OCI-LY3 (cell line): ENCODE results near the gene NUDT4.
"Not testable (repeated sequence)": the region's sequence is repeated elsewhere in the genome, so short reads cannot be mapped to it uniquely, and the experiment has no call there.

Experiments
- H2AFZ ChIP-seq: fragments of 200-600, 300-600 bp; shearing (Covaris generic); 2 replicates; pipeline ENCODE4 v1.6.0; 2014; ENCODE audit warnings: antibody characterized with exemption, low read depth, low read length
- H3K27ac ChIP-seq: fragments of 200-600, 300-600 bp; sonication (generic); 2 replicates; pipeline ENCODE4 v1.5.1; 2014; ENCODE audit warnings: mild to moderate bottlenecking, low read length, moderate library complexity, mixed read lengths
- H3K27me3 ChIP-seq: fragments of 200-600, 300-600 bp; sonication (generic); 2 replicates; pipeline ENCODE4 v1.6.1; 2014; ENCODE audit warnings: low read depth, low read length, mixed read lengths
- H3K36me3 ChIP-seq: fragments of 200-600, 300-600 bp; sonication (generic); replicated peaks from 2 replicates; pipeline ENCODE3; 2014; ENCODE audit warnings: low read depth, low read length, mixed read lengths
- H3K4me1 ChIP-seq: fragments of 300-600, 200-600 bp; sonication (generic); 2 replicates; pipeline ENCODE4 v1.6.1; 2014; ENCODE audit warnings: low read length, mixed read lengths
- H3K4me2 ChIP-seq: fragments of 200-600, 300-600 bp; sonication (generic); 2 replicates; pipeline ENCODE4 v1.6.1; 2014; ENCODE audit warnings: low read length, mixed read lengths
- H3K4me3 ChIP-seq: fragments of 300-600, 200-600 bp; sonication (generic); 2 replicates; pipeline ENCODE4 v1.5.1; 2014; ENCODE audit warnings: antibody characterized with exemption, mild to moderate bottlenecking, low read length, moderate library complexity
- H3K79me2 ChIP-seq: fragments of 300-600, 200-600 bp; shearing (Covaris generic); 2 replicates; pipeline ENCODE4 v1.6.1; 2014; ENCODE audit warnings: mild to moderate bottlenecking, low read length, mixed read lengths
- H3K9ac ChIP-seq: fragments of 300-600, 200-600 bp; shearing (Covaris generic); 2 replicates; pipeline ENCODE4 v1.6.0; 2014; ENCODE audit warnings: mild to moderate bottlenecking, low read length, moderate library complexity
- H3K9me3 ChIP-seq: fragments of 200-600, 300-600 bp; shearing (Covaris generic); 2 replicates; pipeline ENCODE4 v1.6.1; 2014; ENCODE audit warnings: low read length, mixed read lengths; ENCODE audit not compliant: insufficient read depth
- H4K20me1 ChIP-seq: fragments of 200-600, 300-600 bp; sonication (generic); 2 replicates; pipeline ENCODE4 v1.6.1; 2016; ENCODE audit warnings: low read length, mixed read lengths; ENCODE audit not compliant: insufficient read depth
- CTCF ChIP-seq: fragments of 200-600, 300-600 bp; sonication (generic); IDR thresholded peaks from 2 replicates; pipeline ENCODE4 v1.5.1; 2014; ENCODE audit warnings: antibody characterized with exemption, low read length, low read depth
- EZH2phosphoT487 ChIP-seq: fragments of 200-600 bp; shearing (Covaris generic); IDR thresholded peaks from 2 replicates; pipeline ENCODE4 v1.6.1; 2018; ENCODE audit warnings: antibody characterized with exemption, mixed run types, low read depth

Gene NUDT4

GRCh38 chr12:93397412-93397811 is 19.7 kb downstream of the NUDT4 start:
- Histone ChIP-seq H3K9ac (no peak overlapping the region), H3K4me2 (no peak overlapping the region), H4K20me1 (0 out of 2 replicates have a peak, but pooled peaks cover 3% of the 10 kb centered on the region), H3K9me3 (no peaks in the 10 kb centered on the region), H2AFZ (no peak overlapping the region), H3K36me3 (peaks cover 12% of the 10 kb centered on the region), H3K4me3 (no peak overlapping the region), H3K27me3 (no peaks in the 10 kb centered on the region), H3K4me1 (peaks cover 6% of the 10 kb centered on the region), H3K27ac (no peak overlapping the region), H3K79me2 (peaks cover 6% of the 10 kb centered on the region)
- TF ChIP-seq CTCF = no peak
- no peak for TF ChIP-seq EZH2phosphoT487

DNA sequence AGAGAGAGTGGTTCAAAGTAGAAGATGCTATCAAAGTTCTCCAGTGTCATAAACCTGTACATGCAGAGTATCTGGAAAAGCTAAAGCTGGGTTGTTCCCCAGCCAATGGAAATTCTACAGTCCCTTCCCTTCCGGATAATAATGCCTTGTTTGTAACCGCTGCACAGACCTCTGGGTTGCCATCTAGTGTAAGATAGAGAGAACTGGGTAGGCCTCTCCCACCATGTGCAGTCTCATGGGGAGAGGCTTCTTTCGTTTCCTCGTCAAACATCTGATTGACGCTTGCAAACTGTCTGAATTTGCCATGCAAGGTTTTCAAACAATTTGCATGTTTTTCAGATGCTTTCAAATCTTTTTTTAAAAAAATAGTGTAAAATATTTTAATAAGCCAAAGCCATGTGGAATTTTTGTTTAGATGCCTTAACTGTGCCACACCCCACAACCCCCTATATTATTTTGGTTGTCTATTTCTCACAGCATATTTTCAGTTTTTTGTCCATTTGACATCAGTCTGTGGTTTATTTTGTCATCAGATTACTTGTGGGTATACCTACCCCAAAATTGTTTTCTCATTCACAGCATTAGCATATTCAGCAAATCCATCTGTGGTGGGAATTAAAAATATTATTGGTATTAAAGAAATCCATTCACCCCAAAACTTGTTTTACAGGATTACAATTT is 21.6 kb downstream of the NUDT4 start:
- H3K4me3 ChIP-seq, H3K4me2 ChIP-seq, H3K9me3 ChIP-seq, H3K79me2 ChIP-seq, H3K27me3 ChIP-seq, H2AFZ ChIP-seq, H4K20me1 ChIP-seq, H3K9ac ChIP-seq, H3K4me1 ChIP-seq: not testable (repeated sequence)
- H3K27ac ChIP-seq = peak overlapping the region; percentile 19
- H3K36me3 ChIP-seq = peaks cover 13% of the 10 kb centered on the region

DNA sequence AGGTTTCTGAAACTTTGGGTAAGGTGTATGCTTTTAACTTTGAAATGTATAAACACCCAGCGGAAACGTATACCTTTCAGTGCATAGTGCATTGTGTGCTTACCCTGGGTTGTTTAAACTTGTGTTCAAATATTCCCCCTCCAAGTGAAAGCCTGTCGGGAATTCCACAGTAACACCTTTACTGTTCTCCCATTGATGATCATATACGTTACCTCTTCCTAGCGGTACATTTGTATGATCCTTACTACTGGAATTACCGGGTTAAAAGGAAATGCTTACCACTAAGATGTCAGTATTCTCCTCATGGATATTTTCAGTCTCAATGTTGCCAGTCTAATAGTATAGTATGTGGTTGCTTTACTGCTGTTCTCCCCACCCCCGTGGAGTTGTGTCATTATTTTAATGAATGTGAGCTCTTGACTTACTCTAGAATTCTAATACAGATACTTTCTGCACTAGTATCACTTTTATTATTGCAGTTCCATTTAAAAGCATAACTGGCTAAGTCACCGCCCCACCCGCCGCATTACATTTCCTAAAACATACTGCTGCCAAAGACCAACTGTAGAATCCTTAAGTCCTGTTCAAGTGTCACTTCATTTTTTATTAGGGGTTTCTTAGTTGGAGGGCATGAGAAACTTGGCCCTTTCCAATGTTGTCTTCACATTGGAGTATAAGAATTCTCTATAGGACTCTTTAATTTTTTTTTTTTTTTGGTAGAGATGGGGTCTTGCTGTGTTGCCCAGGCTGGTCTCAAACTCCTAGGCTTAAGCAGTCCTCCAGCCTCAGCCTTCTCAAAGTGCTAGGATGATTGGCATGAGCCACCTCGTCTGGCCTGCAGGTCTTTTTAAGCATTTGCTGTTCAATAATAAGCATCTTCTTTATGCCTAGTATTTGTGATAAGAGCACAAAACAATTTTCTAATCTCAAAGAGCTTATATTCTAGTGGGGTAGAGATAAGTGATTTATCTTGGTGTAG is 24.9 kb downstream of the NUDT4 start:
- Histone ChIP-seq H3K4me1 (peaks cover 6% of the 10 kb centered on the region), H3K79me2 (no peaks in the 10 kb centered on the region), H3K9me3 (no peaks in the 10 kb centered on the region), H3K4me2 (no peak overlapping the region), H3K36me3 (peaks cover 16% of the 10 kb centered on the region), H3K4me3 (no peak overlapping the region), H3K27ac (no peak overlapping the region), H3K9ac (no peak overlapping the region), H2AFZ (no peak overlapping the region), H4K20me1 (no peaks in the 10 kb centered on the region), H3K27me3 (no peaks in the 10 kb centered on the region)
- TF ChIP-seq EZH2phosphoT487 (no peak), CTCF (no peak)

DNA sequence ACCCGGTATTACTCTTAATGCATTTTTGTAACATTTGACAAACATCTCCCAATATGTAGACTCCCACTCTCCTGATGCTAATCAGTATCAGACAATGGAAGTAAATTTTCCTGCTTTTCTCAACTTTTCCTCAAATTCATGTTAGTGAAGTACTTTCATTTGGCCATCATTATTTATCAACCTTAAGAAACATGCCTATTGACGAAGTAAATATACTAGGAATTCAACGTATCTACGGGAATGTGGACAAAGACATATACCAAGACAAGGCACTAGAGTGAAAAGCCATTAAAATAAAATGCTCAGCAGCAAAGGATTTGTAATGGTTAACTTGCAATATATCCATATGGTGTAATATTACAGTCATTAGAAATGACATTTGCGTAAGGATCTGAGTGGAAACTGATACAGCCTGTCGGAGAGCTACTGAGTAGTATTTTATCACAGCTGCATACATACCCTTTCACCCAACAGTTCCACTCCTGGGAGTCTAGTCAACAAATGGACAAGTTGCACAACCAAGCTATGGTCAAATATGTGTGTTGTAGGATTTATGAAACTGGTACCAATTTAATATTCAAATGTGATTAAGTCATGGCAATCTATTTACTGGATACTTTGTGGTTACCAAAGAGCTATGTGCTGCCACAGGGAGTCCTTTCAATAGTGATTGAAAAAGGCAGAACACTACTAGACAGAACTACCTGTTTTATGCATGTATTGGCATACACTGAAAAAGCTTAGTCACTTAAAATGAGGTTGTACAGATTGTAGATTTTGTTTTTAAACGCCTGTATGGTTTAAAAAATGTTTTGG is 26.5 kb downstream of the NUDT4 start:
- TF ChIP-seq EZH2phosphoT487 = no peak
- TF ChIP-seq CTCF = no peak
- Histone ChIP-seq H2AFZ (no peak overlapping the region), H3K4me1 (no peaks in the 10 kb centered on the region), H3K9ac (no peak overlapping the region), H3K4me2 (no peak overlapping the region), H3K79me2 (no peaks in the 10 kb centered on the region), H3K4me3 (no peak overlapping the region), H4K20me1 (0 out of 2 replicates have a peak, but pooled peaks cover 4% of the 10 kb centered on the region), H3K9me3 (no peaks in the 10 kb centered on the region), H3K27ac (no peak overlapping the region), H3K36me3 (peaks cover 15% of the 10 kb centered on the region), H3K27me3 (no peaks in the 10 kb centered on the region)
